Measurements from ENCODE around the gene ALOX15. TPM values are rescaled to one million over a fixed set of nuclear protein-coding genes. Genes with fewer than 3 reads are reported as not detected.

ALOX15 gene
- total and polyA plus RNA-seq, 9 of the 15 experiments (the other 6 are each of a cell fraction or from before 2014, with no cell fraction given) = not detected

- H2AFZ ChIP-seq (ENCODE audit: low read depth, low read length) = no peak overlapping the region
- peaks cover 4 to 75% of the 10 kb centered on the region in 2 experiments; a peak in 4 of 5 replicates for H3K27me3 ChIP-seq (ENCODE audit: control insufficient read depth in 2 of 2, insufficient read depth in 2 of 2, low read length in 2 of 2)
- peaks cover 10% of the 10 kb centered on the region; the same call in 1 of the 2 replicates for H4K20me1 ChIP-seq (replicated peaks; ENCODE audit: control insufficient read depth, insufficient read depth, low read length)
- in situ Hi-C loops (cut with MboI) = no loop called here
- H3K4me2 ChIP-seq (ENCODE audit: insufficient read depth, low read length) = no peak overlapping the region
- WGBS (ENCODE audit: insufficient coverage, low coverage, missing lambda C conversion rate) = 9% methylated on average over 14 of the region's 22 CpGs
- H3K79me2 ChIP-seq (ENCODE audit: control insufficient read depth, insufficient read depth, low read length) = no peaks in the 10 kb centered on the region
- TF ChIP-seq DMBX1 (CRISPR knock-in tag; IDR thresholded peaks at IDR 0.05; ENCODE audit: borderline replicate concordance) = no peak
- no peak for TF ChIP-seq ZNF124 (CRISPR knock-in tag; IDR thresholded peaks at IDR 0.05)
- intact Hi-C loops (cut with micrococcal nuclease) = no loop called here
- ATAC-seq = no peak
- BruUV-seq (replicated peaks) = no TSS peak
- H3K9me3 ChIP-seq (replicated peaks; ENCODE audit: control insufficient read depth, insufficient read depth, low read depth, low read length) = no peaks in the 10 kb centered on the region
- H3K9me1 ChIP-seq (ENCODE audit: control insufficient read depth, insufficient read depth, low read length) = no peaks in the 10 kb centered on the region
- H3K27ac ChIP-seq (ENCODE audit: extremely low read depth, low read depth, low read length) = no peak overlapping the region
- no peak for FAIRE-seq
- no peaks in the 10 kb centered on the region for H3K36me3 ChIP-seq (ENCODE audit: control insufficient read depth, insufficient read depth, low read length)
- H3K4me3 ChIP-seq = no peak overlapping the region
- peaks cover 6 to 23% of the 10 kb centered on the region in 2 experiments; a peak in 4 of 5 replicates for H3K4me1 ChIP-seq (replicated peaks in 1 of 2; ENCODE audit: control insufficient read depth in 2 of 2, insufficient read depth in 2 of 2, low read length in 2 of 2)
- ChIA-PET POLR2A (no interaction called here), CTCF (ENCODE audit: low intra/inter-chr PET ratio) (no interaction called here)
- DNase-seq (ENCODE audit: extremely low read depth in 1 of 4, low spot score in 3 of 4) = no peak
- H3K9ac ChIP-seq (ENCODE audit: insufficient read depth in 1 of 2, low read depth in 2 of 2, low read length in 2 of 2) = no peak overlapping the region; a peak in 1 of 4 replicates
Observed at GRCh38 chr17:4588898-4589625, 52.4 kb downstream of the ALOX15 start.

GRCh38 chr17:4588391-4588790 lies 53.1 kb downstream of the ALOX15 start:
- 35% methylated on average over 8 of the region's 11 CpGs for WGBS (ENCODE audit: insufficient coverage, low coverage, missing lambda C conversion rate)
- intact Hi-C loops (cut with micrococcal nuclease) = no loop called here
- CTCF ChIA-PET (ENCODE audit: low intra/inter-chr PET ratio) = no interaction called here
- FAIRE-seq = no peak
- H3K9me3 ChIP-seq (replicated peaks; ENCODE audit: control insufficient read depth, insufficient read depth, low read depth, low read length) = no peaks in the 10 kb centered on the region
- H3K4me1 ChIP-seq (replicated peaks in 1 of 2; ENCODE audit: control insufficient read depth in 2 of 2, insufficient read depth in 2 of 2, low read length in 2 of 2) = peaks cover 6 to 25% of the 10 kb centered on the region in 2 experiments; a peak in 4 of 5 replicates
- H3K9ac ChIP-seq (ENCODE audit: insufficient read depth in 1 of 2, low read depth in 2 of 2, low read length in 2 of 2) = no peak overlapping the region
- no TSS peak for BruUV-seq (replicated peaks)
- H3K27ac ChIP-seq (ENCODE audit: extremely low read depth, low read depth, low read length) = no peak overlapping the region
- H3K4me3 ChIP-seq = no peak overlapping the region
- no peak for DNase-seq (ENCODE audit: extremely low read depth in 1 of 4, low spot score in 3 of 4)
- H3K9me1 ChIP-seq (ENCODE audit: control insufficient read depth, insufficient read depth, low read length) = no peaks in the 10 kb centered on the region
- POLR2A ChIA-PET = interaction anchor here (1.1 kb wide), 1 partner anchor 9 kb away, joined by 3 read pairs; no protein-coding TSS in a partner anchor
- H3K4me2 ChIP-seq (ENCODE audit: insufficient read depth, low read length) = no peak overlapping the region
- ATAC-seq = no peak
- no peaks in the 10 kb centered on the region for H3K79me2 ChIP-seq (ENCODE audit: control insufficient read depth, insufficient read depth, low read length)
- in situ Hi-C loops (cut with MboI) = no loop called here
- H3K27me3 ChIP-seq (ENCODE audit: control insufficient read depth in 2 of 2, insufficient read depth in 2 of 2, low read length in 2 of 2) = peaks cover 4 to 79% of the 10 kb centered on the region in 2 experiments; a peak in 4 of 5 replicates
- TF ChIP-seq MEF2D (tag; conservative IDR thresholded peaks at IDR 0.05; ENCODE audit: low read depth) = no peak
- no peak for TF ChIP-seq BMI1 (IDR thresholded peaks at IDR 0.05; ENCODE audit: low read length)
- TF ChIP-seq HSF4 (CRISPR knock-in tag; IDR thresholded peaks at IDR 0.05; ENCODE audit: borderline replicate concordance) = no peak
- no peak for TF ChIP-seq ELF2 (CRISPR knock-in tag; IDR thresholded peaks at IDR 0.05)
- TF ChIP-seq CGGBP1 (CRISPR knock-in tag; IDR thresholded peaks at IDR 0.05) = no peak
- no peak for TF ChIP-seq SMARCB1 (IDR thresholded peaks at IDR 0.05; ENCODE audit: insufficient read length, low read depth)
- TF ChIP-seq ZNF121 (CRISPR knock-in tag; conservative IDR thresholded peaks at IDR 0.05) = no peak
- no peak for TF ChIP-seq PRMT5 (CRISPR knock-in tag; IDR thresholded peaks at IDR 0.05)
- no peak for TF ChIP-seq FOXJ3 (CRISPR knock-in tag; IDR thresholded peaks at IDR 0.05)
- no peak overlapping the region for H2AFZ ChIP-seq (ENCODE audit: low read depth, low read length)
- H3K36me3 ChIP-seq (ENCODE audit: control insufficient read depth, insufficient read depth, low read length) = no peaks in the 10 kb centered on the region
- H4K20me1 ChIP-seq (replicated peaks; ENCODE audit: control insufficient read depth, insufficient read depth, low read length) = peaks cover 10% of the 10 kb centered on the region; the same call in 1 of the 2 replicates

Data from K562 (cell line).